GM12891 (cell line): ENCODE results near the gene CARD19.
"Not testable (repeated sequence)": the region's sequence is repeated elsewhere in the genome, so short reads cannot be mapped to it uniquely, and the experiment has no call there.

Experiments
- DNase-seq: peaks from one replicate; pipeline ENCODE4 v3.0.0; 2011; ENCODE audit warnings: low spot score; ENCODE audit not compliant: insufficient read length
- FAIRE-seq: peaks from 2 replicates; lab custom pipeline; 2011; peaks lifted over from hg19 to GRCh38; lab: Jason Lieb, UNC
- PAX5 ChIP-seq: IDR thresholded peaks from 2 replicates; pipeline ENCODE4 v1.6.1; 2011; ENCODE audit warnings: low read length, moderate library complexity, mild to moderate bottlenecking; ENCODE audit not compliant: insufficient read depth, severe bottlenecking
- POLR2A ChIP-seq: IDR thresholded peaks from 2 replicates; pipeline ENCODE4 v1.6.1; 2011; ENCODE audit warnings: low read depth, low read length, control low read depth
- POLR2AphosphoS5 ChIP-seq: IDR thresholded peaks from 2 replicates; pipeline ENCODE4 v1.6.1; 2011; ENCODE audit warnings: low read depth, low read length, control low read depth
- POU2F2 ChIP-seq: IDR thresholded peaks from 2 replicates; pipeline ENCODE4 v1.6.1; 2011; ENCODE audit warnings: low read depth, mild to moderate bottlenecking, control low read depth, low read length, moderate library complexity
- SPI1 ChIP-seq: IDR thresholded peaks from 2 replicates; pipeline ENCODE4 v1.6.1; 2011; ENCODE audit warnings: low read depth, low read length, control low read depth
- TAF1 ChIP-seq: IDR thresholded peaks from 2 replicates; pipeline ENCODE4 v1.6.1; 2011; ENCODE audit warnings: low read depth, low read length, control low read depth

Gene CARD19

DNA sequence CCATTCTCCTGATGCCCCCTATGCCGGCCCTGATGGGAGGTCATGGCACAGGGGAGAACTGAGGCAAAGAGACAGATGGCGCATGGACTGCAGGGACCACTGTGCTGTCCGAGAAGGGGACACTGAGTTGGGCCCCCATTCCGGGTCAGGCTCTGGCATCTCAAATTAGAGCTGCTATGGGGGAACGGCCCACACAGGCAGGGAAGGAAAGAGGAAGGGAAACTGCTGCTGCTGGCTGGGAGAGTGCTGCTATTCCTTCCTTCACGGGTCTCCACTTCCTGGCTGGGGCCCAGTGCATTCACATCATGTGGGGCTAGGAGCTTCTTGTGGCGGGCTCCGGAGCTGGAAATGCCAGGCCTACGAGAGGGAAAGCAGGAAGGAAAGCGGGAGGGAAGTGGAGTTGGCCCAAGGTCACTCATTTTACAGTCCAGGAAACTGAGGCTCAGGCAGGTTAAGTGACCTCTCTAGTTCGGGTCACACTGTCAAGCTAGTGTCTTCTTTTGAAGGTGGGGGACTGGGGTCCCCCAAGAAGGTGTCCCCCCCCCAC is 1.3 kb upstream of the CARD19 start:
- DNase-seq (no peak), FAIRE-seq (no peak)
- TF ChIP-seq POU2F2, result peak; percentile 44; the same call in 1 of the 2 replicates
- TF ChIP-seq TAF1, result 0 out of 2 replicates have a peak, but pooled peaks have one; percentile 34
- no peak for TF ChIP-seq PAX5
- peak; percentile 75 for TF ChIP-seq POLR2A
- peak; percentile 98 for TF ChIP-seq SPI1
- TF ChIP-seq POLR2AphosphoS5, result peak; percentile 81

DNA sequence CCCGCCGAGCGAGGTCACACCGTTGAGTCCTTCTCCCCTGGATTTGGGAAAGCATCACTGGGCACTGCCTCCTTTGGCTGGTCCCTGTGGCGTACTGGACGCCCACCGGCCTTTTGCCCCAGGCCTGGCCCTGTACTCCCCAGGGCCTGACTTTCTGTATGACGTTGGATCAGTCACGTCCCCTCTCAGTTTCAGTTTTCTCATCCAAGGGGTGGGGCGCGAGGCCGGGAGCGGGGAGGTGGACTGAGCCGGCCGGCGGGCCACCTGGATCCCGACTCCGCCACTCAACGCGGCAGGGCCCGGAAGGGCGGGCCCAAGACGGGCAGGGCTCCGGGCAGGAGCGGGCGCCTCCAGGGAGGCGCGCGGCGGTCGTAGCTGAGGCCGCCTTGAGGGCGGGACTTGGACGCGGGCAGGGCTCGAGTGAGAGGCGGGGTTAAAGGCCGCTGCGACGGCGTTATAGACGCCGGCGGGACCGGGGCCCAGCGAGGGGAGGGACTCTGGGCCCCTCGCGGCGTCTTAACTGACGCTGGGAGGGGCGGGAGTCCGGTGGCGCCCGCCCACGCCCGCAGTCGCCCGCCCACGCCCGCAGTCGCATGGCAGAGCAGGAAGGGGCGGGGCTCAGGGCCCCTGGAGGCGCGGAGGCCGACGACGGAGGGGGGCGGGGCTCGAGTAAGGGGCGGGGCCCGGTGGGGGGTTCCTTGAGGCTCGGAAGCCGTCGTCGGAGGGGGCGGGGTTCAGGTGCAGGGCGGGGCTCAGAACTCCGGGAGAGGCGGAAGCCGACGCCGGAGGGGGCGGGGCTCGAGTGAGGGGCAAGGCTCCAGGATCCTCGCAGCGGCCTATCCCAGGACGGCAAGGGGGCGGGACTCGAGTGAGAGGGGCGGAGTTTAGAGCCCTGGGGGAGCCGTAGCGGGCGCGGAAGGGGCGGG is 549 bp upstream of the CARD19 start:
- DNase-seq, result peak; percentile 96
- FAIRE-seq, result peak; percentile 94
- TF ChIP-seq POLR2A, result 0 out of 2 replicates have a peak, but pooled peaks have one; percentile 9
- TF ChIP-seq POLR2AphosphoS5, result no peak
- no peak for TF ChIP-seq SPI1
- TF ChIP-seq POU2F2, result no peak
- TF ChIP-seq PAX5, result no peak
- TF ChIP-seq TAF1, result no peak

GRCh38 chr9:93096811-93097382 is 880 bp downstream of the CARD19 start:
- FAIRE-seq, result no peak
- no peak for DNase-seq
- TF ChIP-seq TAF1, result no peak
- TF ChIP-seq POLR2A, result no peak
- no peak for TF ChIP-seq POLR2AphosphoS5

GRCh38 chr9:93097511-93098201 is 1.6 kb downstream of the CARD19 start:
- DNase-seq, result no peak
- no peak for TF ChIP-seq PAX5
- no peak for TF ChIP-seq POU2F2
- TF ChIP-seq POLR2AphosphoS5, result no peak
- TF ChIP-seq SPI1, result no peak
- TF ChIP-seq POLR2A, result no peak
- no peak for TF ChIP-seq TAF1
- FAIRE-seq, result no peak

DNA sequence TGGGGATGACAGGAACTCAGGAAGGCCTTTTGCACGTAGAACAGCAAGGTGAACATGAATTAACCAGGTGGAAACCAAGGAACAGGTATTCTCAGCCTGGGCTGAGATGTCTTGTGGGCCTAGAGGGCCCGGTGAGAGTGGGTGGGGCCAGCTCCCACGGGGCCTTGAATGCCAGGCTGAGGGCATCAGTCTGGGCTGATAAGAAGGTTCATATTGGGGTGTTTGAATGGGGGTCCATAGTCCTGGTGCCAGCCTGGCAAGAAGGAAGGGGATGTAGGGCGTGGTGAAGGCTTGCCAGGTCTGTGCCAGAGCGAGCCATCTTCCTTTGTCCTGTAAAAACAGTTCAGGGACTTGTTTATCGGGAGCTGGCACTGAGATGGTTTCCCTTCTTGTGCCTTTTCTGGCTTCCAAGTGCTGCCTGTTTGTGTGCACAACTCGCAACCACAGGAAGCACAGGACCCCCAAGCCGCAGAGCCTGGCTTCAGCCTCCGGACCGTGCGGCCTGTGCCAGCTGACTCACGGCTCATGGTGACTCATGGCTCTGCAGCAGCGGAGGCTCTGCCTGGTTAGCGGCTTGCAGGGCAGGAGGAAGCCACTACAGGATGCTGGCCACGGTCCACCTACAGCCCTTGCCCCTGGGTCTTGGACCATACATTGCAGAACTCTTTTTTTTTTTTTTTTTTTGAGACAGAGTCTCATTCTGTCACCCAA is 2.4 kb downstream of the CARD19 start:
- TF ChIP-seq POLR2A (no peak), TAF1 (no peak), PAX5 (no peak), SPI1 (no peak), POLR2AphosphoS5 (no peak), POU2F2 (no peak)
- DNase-seq, result no peak
- peak; percentile 78 for FAIRE-seq

GRCh38 chr9:93099551-93100275 is 3.7 kb downstream of the CARD19 start:
- no peak for TF ChIP-seq POLR2AphosphoS5
- TF ChIP-seq PAX5, result no peak
- no peak for TF ChIP-seq TAF1
- FAIRE-seq (no peak), DNase-seq (no peak)

DNA sequence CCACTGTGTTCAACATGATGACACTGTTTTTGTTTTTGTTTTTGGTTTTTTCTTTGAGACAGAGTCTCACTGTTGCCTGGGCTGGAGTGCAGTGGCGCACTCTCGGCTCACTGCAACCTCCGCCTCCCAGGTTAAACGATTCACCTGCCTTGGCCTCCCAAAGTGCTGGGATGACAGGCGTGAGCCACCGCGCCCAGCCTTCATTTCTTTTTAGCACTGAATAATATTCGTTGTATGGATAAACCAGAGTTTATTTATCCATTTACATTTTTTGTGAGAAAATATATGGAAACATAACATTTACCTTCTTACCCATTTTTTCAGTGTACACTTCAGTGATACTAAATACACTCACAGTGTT is 4.2 kb downstream of the CARD19 start:
- DNase-seq (no peak), FAIRE-seq (no peak)
- TF ChIP-seq SPI1 (no peak), POLR2A (no peak), POLR2AphosphoS5 (no peak), TAF1 (no peak), POU2F2 (no peak), PAX5 (no peak)

DNA sequence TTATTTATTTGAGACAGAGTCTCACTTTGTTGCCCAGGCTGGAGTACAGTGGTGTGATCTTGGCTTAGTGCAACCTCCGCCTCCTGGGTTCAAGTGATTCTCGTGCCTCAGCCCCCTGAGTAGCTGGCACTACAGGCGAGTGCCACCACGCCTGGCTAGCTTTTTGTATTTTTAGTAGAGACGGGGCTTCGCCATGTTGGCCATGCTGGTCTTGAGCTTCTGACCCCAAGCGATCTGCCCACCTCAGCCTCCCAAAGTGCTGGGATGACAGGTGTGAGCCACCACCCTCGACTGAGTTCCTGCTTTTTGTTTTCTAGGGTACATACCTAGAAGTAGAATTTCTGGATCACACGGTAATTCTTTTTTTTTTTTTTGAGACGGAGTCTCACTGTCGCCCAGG is 5.1 kb downstream of the CARD19 start:
- not testable (repeated sequence) for FAIRE-seq, DNase-seq

DNA sequence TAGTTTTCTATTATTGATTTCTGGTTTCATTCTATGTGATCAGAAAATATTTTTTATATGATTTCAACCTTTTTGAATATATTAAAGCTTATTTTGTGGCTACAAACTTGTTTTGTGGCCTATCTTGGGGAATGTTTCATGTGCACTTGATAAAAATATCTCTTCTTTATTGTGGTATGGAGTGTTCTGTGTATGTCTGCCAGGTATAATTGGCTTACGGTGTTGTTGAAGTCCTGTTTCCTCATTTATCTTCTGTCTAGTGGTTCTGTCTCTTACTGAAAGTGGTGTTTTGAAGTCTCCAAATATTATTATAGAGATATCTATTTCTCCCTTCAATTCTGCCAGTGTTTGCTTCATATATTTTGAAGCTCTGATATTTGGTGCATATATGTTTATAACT is 9.6 kb downstream of the CARD19 start:
- TF ChIP-seq POLR2AphosphoS5 (no peak), TAF1 (no peak), POU2F2 (no peak), SPI1 (no peak), POLR2A (no peak), PAX5 (no peak)
- FAIRE-seq, result no peak
- no peak for DNase-seq
